Measurements from ENCODE around the gene CMC1. TPM values are rescaled to one million over a fixed set of nuclear protein-coding genes. Genes with fewer than 3 reads are reported as not detected.

The CMC1 gene
- total and polyA plus RNA-seq, 9 of the 15 experiments (the other 6 are each of a cell fraction or from before 2014, with no cell fraction given) = 15.9 to 74.6 (median 48.9) TPM

DNA sequence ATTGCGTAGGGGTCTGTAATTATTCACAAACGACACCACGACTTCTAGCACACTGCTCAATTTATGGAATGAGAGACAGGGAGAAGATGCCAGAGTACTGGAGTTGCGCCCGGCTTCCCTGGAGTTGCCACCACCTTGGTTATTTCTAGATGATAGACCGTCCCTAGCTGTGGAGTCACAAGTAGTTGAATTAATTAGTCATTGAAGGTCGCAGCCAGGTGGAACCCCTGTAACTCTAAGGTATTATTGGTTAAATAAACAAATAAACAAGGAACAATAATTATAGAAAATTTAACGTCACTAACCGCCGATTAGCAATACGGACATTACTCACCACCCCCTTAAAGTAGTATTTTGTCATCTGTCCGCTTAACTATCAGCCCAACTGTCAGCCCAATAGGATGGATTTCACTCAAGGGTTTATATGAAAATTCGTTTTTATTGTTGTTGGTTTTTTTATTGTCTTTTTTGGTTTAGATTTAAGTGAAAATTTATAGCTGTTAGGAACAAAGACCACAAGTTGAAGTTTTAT is 108.1 kb downstream of the CMC1 start:
- no peaks in the 10 kb centered on the region for H3K27me3 ChIP-seq (ENCODE audit: control insufficient read depth in 2 of 2, insufficient read depth in 2 of 2, low read length in 2 of 2)
- in situ Hi-C loops (cut with MboI) = no loop called here
- ATAC-seq (no peak), FAIRE-seq (no peak), DNase-seq (ENCODE audit: extremely low read depth in 1 of 4, low spot score in 3 of 4) (peak in 1 of 4 experiments; percentile 18)
- WGBS (ENCODE audit: insufficient coverage, low coverage, missing lambda C conversion rate) = under 1% methylated on average over 13 of the region's 13 CpGs
- H3K9me3 ChIP-seq (replicated peaks; ENCODE audit: control insufficient read depth, insufficient read depth, low read depth, low read length) = no peaks in the 10 kb centered on the region
- H3K4me3 ChIP-seq = peak overlapping the region; percentile 65
- POLR2A ChIA-PET = interaction anchor here (0.6 to 1.9 kb wide), 10 partner anchors 8 to 134 kb away, joined by 3 to 7 read pairs (median 3); no protein-coding TSS in a partner anchor
- no peaks in the 10 kb centered on the region for H4K20me1 ChIP-seq (replicated peaks; ENCODE audit: control insufficient read depth, insufficient read depth, low read length)
- H3K9ac ChIP-seq (ENCODE audit: insufficient read depth in 1 of 2, low read depth in 2 of 2, low read length in 2 of 2) = peak overlapping the region; percentile 91 to 95
- CTCF ChIA-PET (ENCODE audit: low intra/inter-chr PET ratio) = no interaction called here
- peak overlapping the region; percentile 99 for H3K27ac ChIP-seq (ENCODE audit: extremely low read depth, low read depth, low read length)
- H3K4me2 ChIP-seq (ENCODE audit: insufficient read depth, low read length) = peak overlapping the region; percentile 91
- H3K9me1 ChIP-seq (ENCODE audit: control insufficient read depth, insufficient read depth, low read length) = no peaks in the 10 kb centered on the region
- peaks cover 4 to 10% of the 10 kb centered on the region in 2 experiments; a peak in 3 of 5 replicates for H3K4me1 ChIP-seq (replicated peaks in 1 of 2; ENCODE audit: control insufficient read depth in 2 of 2, insufficient read depth in 2 of 2, low read length in 2 of 2)
- intact Hi-C loops (cut with micrococcal nuclease) = loop anchor here (2.0 kb wide), 1 partner anchor 109 kb away; the partner anchor contains the start of gene CMC1
- H3K36me3 ChIP-seq (ENCODE audit: control insufficient read depth, insufficient read depth, low read length) = 0 out of 3 replicates have a peak, but pooled peaks cover 6% of the 10 kb centered on the region
- BruUV-seq (replicated peaks) = TSS peak; percentile 72
- peak overlapping the region; percentile 97 for H2AFZ ChIP-seq (ENCODE audit: low read depth, low read length)
- peaks cover 55% of the 10 kb centered on the region for H3K79me2 ChIP-seq (ENCODE audit: control insufficient read depth, insufficient read depth, low read length)
- TF ChIP-seq, protein P1, sequence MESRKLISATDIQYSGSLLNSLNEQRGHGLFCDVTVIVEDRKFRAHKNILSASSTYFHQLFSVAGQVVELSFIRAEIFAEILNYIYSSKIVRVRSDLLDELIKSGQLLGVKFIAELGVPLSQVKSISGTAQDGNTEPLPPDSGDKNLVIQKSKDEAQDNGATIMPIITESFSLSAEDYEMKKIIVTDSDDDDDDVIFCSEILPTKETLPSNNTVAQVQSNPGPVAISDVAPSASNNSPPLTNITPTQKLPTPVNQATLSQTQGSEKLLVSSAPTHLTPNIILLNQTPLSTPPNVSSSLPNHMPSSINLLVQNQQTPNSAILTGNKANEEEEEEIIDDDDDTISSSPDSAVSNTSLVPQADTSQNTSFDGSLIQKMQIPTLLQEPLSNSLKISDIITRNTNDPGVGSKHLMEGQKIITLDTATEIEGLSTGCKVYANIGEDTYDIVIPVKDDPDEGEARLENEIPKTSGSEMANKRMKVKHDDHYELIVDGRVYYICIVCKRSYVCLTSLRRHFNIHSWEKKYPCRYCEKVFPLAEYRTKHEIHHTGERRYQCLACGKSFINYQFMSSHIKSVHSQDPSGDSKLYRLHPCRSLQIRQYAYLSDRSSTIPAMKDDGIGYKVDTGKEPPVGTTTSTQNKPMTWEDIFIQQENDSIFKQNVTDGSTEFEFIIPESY (CRISPR knock-in tag; IDR thresholded peaks at IDR 0.05) = 0 out of 2 replicates have a peak, but pooled peaks have one; percentile 21
- no peak for TF ChIP-seq MBD2 (IDR thresholded peaks at IDR 0.05; ENCODE audit: borderline replicate concordance, low read depth)
- peak; percentile 44; the same call in 1 of the 2 replicates for TF ChIP-seq ZNF224 (CRISPR knock-in tag; IDR thresholded peaks at IDR 0.05)
- TF ChIP-seq, protein P2, sequence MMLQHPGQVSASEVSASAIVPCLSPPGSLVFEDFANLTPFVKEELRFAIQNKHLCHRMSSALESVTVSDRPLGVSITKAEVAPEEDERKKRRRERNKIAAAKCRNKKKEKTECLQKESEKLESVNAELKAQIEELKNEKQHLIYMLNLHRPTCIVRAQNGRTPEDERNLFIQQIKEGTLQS (IDR thresholded peaks at IDR 0.05) = peak; percentile 38; the same call in 1 of the 2 replicates
- TF ChIP-seq, protein P2 (CRISPR knock-in tag; conservative IDR thresholded peaks at IDR 0.05) = no peak
- 0 out of 2 replicates have a peak, but pooled peaks have one; percentile 14 for TF ChIP-seq DPF2 (IDR thresholded peaks at IDR 0.05)
- 0 out of 2 replicates have a peak, but pooled peaks have one; percentile 6 for TF ChIP-seq XRCC5 (IDR thresholded peaks at IDR 0.05; ENCODE audit: low read depth, low read length)
- TF ChIP-seq FOXJ2 (tag; IDR thresholded peaks at IDR 0.05) = 0 out of 2 replicates have a peak, but pooled peaks have one; percentile 13
- no peak for TF ChIP-seq ZNF655 (CRISPR knock-in tag; IDR thresholded peaks at IDR 0.05)
- TF ChIP-seq SMARCC2 (IDR thresholded peaks at IDR 0.05; ENCODE audit: low read depth) = 0 out of 2 replicates have a peak, but pooled peaks have one; percentile 19
